ENCODE measurements around the gene DBI.

- TF ChIP-seq TAF1 (IDR thresholded peaks at IDR 0.05; ENCODE audit: borderline replicate concordance, insufficient read depth, low read length) (no peak), POLR2AphosphoS5 (IDR thresholded peaks at IDR 0.05; ENCODE audit: low read depth, low read length) (no peak)
These were observed 54.5 kb downstream of the DBI start for GRCh38 chr2:119421304-119421703.

Data from PFSK-1 (cell line).